Spleen (tissue), 7 donors: Measurements from ENCODE around the gene STK11IP.

Experiments
- CTCF ChIP-seq, 11 experiments: fragments of 200-600 bp in 7 of 11; fragments of 450-650 bp in 4 of 11; sonication (generic) in 4 of 11; IDR thresholded peaks in 8 of 11; conservative IDR thresholded peaks in 3 of 11; 1 replicate in 7 of 11; 2 replicates in 4 of 11; pipeline versions ENCODE4 v1.4.0 to v1.8.0; 2016 to 2021; ENCODE audit warnings: antibody characterized with exemption in 11 of 11, inconsistent platforms in 4 of 11, mild to moderate bottlenecking in 1 of 11
- POLR2A ChIP-seq, 3 donors: fragments of 450-650 bp; IDR thresholded peaks; one replicate each; pipeline ENCODE4 v1.5.1; 2017; ENCODE audit warnings: antibody characterized with exemption in 3 of 3, mild to moderate bottlenecking in 1 of 3
- donor health status: DM: no; HTN: no; CAD: no; lungs with moderate emphysema.
- donor health status: DM: no; HTN: no; CAD: no.
- donor health status: DM: no; HTN: no; CAD: no.

GRCh38 chr2:219598308-219599078, 836 bp downstream of the STK11IP start:
- TF ChIP-seq POLR2A (IDR thresholded peaks at IDR 0.05) = no peak
- no peak for TF ChIP-seq CTCF (IDR thresholded peaks at IDR 0.05 in 8 of 11, conservative IDR thresholded peaks at IDR 0.05 in 3 of 11)
